ENCODE measurements around the gene EBF4. TPM values are rescaled to one million over a fixed set of nuclear protein-coding genes. Genes with fewer than 3 reads are reported as not detected.

Gene EBF4
- total RNA-seq, 4 donors from 2014 or later: 0.36 to 1.5 (median 1.1) TPM; not detected in 1

DNA sequence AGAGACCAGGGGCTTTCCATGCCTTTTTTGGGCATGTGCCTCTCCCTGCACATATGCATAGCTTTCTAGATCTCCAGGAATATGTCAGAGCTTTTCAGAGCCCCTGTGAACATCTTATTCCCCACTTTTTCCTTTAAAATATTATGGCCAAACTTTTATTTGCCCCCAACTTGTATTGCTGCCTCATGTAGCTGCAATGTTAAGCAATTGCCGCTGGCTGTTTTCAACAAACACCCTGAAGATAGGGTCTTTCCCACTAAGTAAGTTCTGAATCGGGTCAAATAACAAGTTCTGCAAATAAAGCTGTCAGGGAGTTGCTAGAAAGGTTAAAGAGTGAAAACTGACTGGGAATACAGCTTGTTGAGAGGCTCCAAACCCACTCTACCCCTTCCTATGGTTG lies 42.3 kb downstream of the EBF4 start:
- Histone ChIP-seq H3K36me3 (no peaks in the 10 kb centered on the region), H3K4me3 (no peak overlapping the region), H3K9me3 (no peaks in the 10 kb centered on the region), H3K4me1 (no peaks in the 10 kb centered on the region), H3K27me3 (no peaks in the 10 kb centered on the region), H3K27ac (no peak overlapping the region)
- ATAC-seq: no peak
- TF ChIP-seq CTCF (IDR thresholded peaks at IDR 0.05 in 4 of 5, conservative IDR thresholded peaks at IDR 0.05 in 1 of 5) (no peak), POLR2A (IDR thresholded peaks at IDR 0.05) (no peak)
- intact Hi-C loops (cut with DNase I; ENCODE audit: low total_unique reads) (no loop called here), in situ Hi-C loops (cut with MboI; ENCODE audit: low sequenced_read_pairs in 4 of 4) (no loop called here)
- DNase-seq: no peak

- Histone ChIP-seq H3K36me3 (no peaks in the 10 kb centered on the region), H3K4me1 (no peaks in the 10 kb centered on the region), H3K4me3 (no peak overlapping the region), H3K27ac (no peak overlapping the region), H3K27me3 (no peaks in the 10 kb centered on the region), H3K9me3 (no peaks in the 10 kb centered on the region)
- TF ChIP-seq CTCF (IDR thresholded peaks at IDR 0.05 in 4 of 5, conservative IDR thresholded peaks at IDR 0.05 in 1 of 5) (no peak), POLR2A (IDR thresholded peaks at IDR 0.05) (no peak)
- DNase-seq (no peak), ATAC-seq (no peak)
- in situ Hi-C loops (cut with MboI; ENCODE audit: low sequenced_read_pairs in 4 of 4): no loop called here
- intact Hi-C loops (cut with DNase I; ENCODE audit: low total_unique reads): no loop called here
Observed at GRCh38 chr20:2736441-2736840, 43.9 kb downstream of the EBF4 start.

DNA sequence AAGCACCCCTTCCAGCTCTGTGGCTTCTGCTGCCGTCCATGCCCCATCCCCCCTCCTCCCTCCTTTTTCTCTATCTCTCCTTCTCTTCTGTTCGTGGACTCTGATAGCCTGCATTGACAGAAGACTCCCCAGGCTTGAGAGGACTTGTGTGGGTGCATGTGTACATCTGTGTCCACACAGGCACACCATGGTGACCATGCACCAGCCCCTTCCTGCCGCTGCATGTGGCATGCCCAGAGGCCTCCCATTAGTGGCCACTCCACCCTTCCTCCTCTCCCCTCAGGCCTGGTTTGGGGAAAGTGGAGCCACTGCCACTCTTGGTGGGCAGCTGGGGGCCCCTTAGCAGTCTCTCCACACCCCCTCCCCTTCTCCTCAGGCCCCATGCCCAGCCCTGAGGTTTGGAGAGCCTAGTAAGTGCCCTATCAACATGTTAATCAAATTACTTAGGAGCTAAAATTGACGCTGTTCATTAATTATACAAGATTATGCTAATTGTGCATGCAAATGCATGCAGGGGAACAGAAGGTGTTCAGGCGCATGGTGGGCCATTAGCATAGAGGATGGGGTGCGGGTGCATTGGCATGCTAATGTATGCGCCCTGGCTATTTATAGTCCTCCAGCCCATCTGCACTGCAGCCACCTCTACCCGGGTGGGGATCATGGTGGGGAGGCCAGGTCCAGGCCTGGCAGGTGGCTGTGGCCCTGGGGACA lies 45.9 kb downstream of the EBF4 start:
- Histone ChIP-seq H3K9me3 (no peaks in the 10 kb centered on the region), H3K36me3 (no peaks in the 10 kb centered on the region), H3K27me3 (peaks cover 0 to 4% (median 4%) of the 10 kb centered on the region in 3 donors), H3K4me1 (no peaks in the 10 kb centered on the region), H3K27ac (no peak overlapping the region), H3K4me3 (no peak overlapping the region)
- ATAC-seq (no peak), DNase-seq (no peak)
- in situ Hi-C loops (cut with MboI; ENCODE audit: low sequenced_read_pairs in 4 of 4): no loop called here
- intact Hi-C loops (cut with DNase I; ENCODE audit: low total_unique reads): no loop called here
- no peak for TF ChIP-seq CTCF (IDR thresholded peaks at IDR 0.05 in 4 of 5, conservative IDR thresholded peaks at IDR 0.05 in 1 of 5)
- TF ChIP-seq POLR2A (IDR thresholded peaks at IDR 0.05): no peak

DNA sequence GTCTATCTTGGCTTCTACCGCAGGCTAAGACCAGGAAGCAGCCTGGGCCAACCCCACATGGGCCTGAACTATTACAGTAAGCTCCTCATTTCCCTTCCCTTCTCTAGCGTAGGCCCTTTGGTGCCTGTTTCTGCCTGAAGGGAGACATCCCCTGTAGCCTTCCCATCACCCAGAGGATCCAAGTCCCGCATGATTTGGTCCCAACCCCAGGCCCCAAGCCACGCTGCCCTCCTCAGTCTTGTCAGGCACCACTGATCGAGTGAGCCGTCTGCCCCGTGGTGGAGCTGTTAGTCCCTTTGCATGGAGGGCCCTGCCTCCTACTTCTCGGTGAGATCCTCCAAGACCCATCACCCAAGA lies 46.4 kb downstream of the EBF4 start:
- intact Hi-C loops (cut with DNase I; ENCODE audit: low total_unique reads): no loop called here
- ATAC-seq (no peak), DNase-seq (no peak)
- TF ChIP-seq CTCF (IDR thresholded peaks at IDR 0.05 in 4 of 5, conservative IDR thresholded peaks at IDR 0.05 in 1 of 5): no peak
- no peak for TF ChIP-seq POLR2A (IDR thresholded peaks at IDR 0.05)
- Histone ChIP-seq H3K9me3 (no peaks in the 10 kb centered on the region), H3K4me3 (no peak overlapping the region), H3K27ac (no peak overlapping the region), H3K36me3 (no peaks in the 10 kb centered on the region), H3K27me3 (peaks cover 0 to 4% (median 4%) of the 10 kb centered on the region in 3 donors), H3K4me1 (no peaks in the 10 kb centered on the region)
- in situ Hi-C loops (cut with MboI; ENCODE audit: low sequenced_read_pairs in 4 of 4): no loop called here

- H3K27me3 ChIP-seq: peaks cover 0 to 4% (median 4%) of the 10 kb centered on the region in 3 donors
- ATAC-seq: no peak
- no peak overlapping the region for H3K27ac ChIP-seq
- H3K9me3 ChIP-seq: no peaks in the 10 kb centered on the region
- H3K4me3 ChIP-seq: no peak overlapping the region
- no peaks in the 10 kb centered on the region for H3K4me1 ChIP-seq
- intact Hi-C loops (cut with DNase I; ENCODE audit: low total_unique reads): no loop called here
- DNase-seq: no peak
- TF ChIP-seq POLR2A (IDR thresholded peaks at IDR 0.05): no peak
- TF ChIP-seq CTCF (IDR thresholded peaks at IDR 0.05 in 4 of 5, conservative IDR thresholded peaks at IDR 0.05 in 1 of 5): no peak
- no peaks in the 10 kb centered on the region for H3K36me3 ChIP-seq
- in situ Hi-C loops (cut with MboI; ENCODE audit: low sequenced_read_pairs in 4 of 4): no loop called here
Observed at GRCh38 chr20:2740702-2741101, 48.1 kb downstream of the EBF4 start.
